SK-N-MC (cell line): Measurements from ENCODE around the gene CCDC196.
A peak's percentile ranks its signal among the peaks of the same experiment; 100 is the strongest.

ENCODE experiments used
- EZH2 ChIP-seq: fragments of 200-600 bp; sonication (generic); IDR thresholded peaks from one replicate; pipeline ENCODE4 v1.6.1; 2017; ENCODE audit warnings: antibody characterized with exemption
- POLR2AphosphoS5 ChIP-seq: IDR thresholded peaks from 2 replicates; pipeline ENCODE4 v1.6.1; 2012; ENCODE audit warnings: mild to moderate bottlenecking, low read depth, low read length, borderline replicate concordance

DNA sequence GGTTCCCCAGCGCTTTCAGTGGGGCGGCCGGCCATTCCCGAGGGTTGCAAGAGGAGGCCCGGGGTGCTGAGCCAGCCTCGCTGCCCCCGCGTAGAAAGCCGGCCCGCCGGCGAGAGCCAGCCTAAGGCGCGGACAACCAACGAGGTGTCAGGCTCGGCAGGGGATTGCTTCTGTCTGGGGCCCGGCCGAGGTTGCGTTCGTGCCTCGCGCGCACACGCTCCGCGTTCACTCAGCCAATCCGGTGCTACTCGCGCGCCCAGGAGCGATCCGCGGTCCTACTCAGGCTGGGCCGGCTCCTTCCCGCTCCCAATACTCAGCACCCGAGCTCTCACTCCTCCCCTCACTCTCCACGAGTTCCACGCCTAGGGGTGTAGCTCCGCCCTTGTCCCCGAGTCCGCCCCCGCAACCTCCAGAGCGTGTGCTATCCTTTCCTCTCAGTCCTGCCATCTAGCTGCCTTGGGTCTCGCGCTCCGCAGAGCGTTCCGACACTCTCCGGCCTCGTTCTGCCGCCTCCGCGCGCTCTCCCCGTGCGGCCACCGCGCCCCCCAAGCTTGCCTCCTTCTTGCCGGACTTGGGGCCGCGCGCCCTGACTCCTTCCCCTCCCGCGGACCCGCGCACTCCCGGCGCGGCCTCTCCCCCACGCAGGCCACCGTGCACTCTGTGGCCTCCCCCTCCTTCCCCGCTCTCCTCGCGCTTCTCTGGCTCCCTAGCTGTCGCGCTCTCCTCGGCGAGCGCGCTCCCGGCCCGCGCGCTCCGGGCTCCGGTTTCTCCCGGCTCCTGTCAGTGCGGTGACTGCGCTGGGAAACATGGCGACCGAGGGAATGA lies 21.8 kb downstream of the CCDC196 start, which contains the start of gene GPHN:
- TF ChIP-seq EZH2 = no peak
- peak; percentile 90 for TF ChIP-seq POLR2AphosphoS5
